ENCODE data around the gene SORCS3. TPM values are rescaled to one million over a fixed set of nuclear protein-coding genes. Genes with fewer than 3 reads are reported as not detected.

Gene SORCS3
- total RNA-seq, 4 donors from 2014 or later = not detected

DNA sequence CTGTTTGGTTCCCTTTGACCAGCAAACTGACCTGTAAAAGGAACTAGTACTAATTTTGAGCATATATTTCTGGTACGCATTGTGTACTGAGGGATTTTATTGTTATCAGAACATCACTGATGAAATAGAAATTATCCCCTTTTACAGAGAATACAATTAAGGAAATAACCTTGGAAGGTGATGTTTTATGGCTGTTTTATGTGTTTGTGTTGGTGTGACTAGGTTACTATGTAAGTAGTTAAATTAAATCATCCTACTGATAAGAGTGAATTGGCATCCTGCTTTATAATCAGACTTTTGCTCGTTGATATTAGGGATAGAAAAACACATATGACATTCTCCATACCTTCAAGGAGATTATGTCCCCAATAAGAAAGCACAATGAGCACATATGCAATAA is 596.6 kb downstream of the SORCS3 start:
- whole genome bisulfite sequencing, 2 donors = 84 to 88% methylated on average over 2 of the region's 2 CpGs

DNA sequence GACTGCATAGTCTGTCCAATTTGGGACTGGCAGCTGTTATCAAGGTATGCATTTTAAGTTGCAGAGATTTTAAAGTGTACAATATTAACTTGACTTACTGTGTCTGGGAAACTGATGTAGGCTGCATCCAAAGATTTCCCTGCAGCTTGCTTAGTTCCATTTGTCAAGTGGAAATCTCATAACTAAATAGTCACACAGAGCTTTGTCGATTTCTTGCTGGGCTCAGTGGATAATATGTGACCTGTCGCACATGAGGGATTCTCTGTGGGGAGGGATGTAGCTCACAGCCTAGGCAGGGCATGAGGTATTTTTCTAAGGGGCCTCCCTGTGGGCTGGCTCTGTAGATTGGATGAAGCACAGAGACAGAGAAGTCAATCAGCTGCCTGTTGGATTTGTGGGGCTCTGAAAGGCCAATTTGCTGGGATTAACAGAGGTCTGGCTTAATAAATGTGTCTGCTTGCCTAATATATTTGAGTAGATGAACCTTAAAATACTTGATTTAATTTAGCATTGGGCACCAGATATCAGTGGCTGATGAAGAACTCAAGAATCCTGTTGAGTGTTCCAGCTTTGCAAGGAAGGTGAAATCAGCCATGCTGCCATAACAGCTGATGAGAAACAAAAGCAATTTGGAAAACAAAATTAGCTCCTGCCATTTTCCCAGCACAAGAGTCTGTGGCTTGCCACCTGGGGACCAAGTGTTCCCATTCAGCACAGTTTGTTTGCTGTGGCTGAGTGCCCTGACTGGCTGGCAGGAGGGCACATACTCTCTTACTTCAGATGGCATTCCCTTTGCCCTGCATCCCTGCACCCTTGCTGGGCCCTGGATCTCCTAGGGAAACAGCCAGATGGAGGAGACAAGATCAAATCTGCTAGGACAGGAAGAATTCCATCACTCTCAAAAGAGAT is 598.5 kb downstream of the SORCS3 start:
- no peak for DNase-seq
- intact Hi-C loops (cut with DNase I) = no loop called here
- WGBS, 2 donors = 57 to 79% methylated on average over 2 of the region's 2 CpGs

More for the DNA sequence above, 596.6 kb downstream of the SORCS3 start:
- Histone ChIP-seq H3K4me1 (no peaks in the 10 kb centered on the region), H3K27me3 (no peaks in the 10 kb centered on the region), H3K4me3 (replicated peaks in 1 of 3) (no peak overlapping the region), H3K27ac (no peak overlapping the region), H3K36me3 (no peaks in the 10 kb centered on the region), H3K9me3 (no peaks in the 10 kb centered on the region)
- no peak for DNase-seq
- TF ChIP-seq CTCF (IDR thresholded peaks at IDR 0.05) (no peak), POLR2A (IDR thresholded peaks at IDR 0.05) (no peak)
- intact Hi-C loops (cut with DNase I) = no loop called here

DNA sequence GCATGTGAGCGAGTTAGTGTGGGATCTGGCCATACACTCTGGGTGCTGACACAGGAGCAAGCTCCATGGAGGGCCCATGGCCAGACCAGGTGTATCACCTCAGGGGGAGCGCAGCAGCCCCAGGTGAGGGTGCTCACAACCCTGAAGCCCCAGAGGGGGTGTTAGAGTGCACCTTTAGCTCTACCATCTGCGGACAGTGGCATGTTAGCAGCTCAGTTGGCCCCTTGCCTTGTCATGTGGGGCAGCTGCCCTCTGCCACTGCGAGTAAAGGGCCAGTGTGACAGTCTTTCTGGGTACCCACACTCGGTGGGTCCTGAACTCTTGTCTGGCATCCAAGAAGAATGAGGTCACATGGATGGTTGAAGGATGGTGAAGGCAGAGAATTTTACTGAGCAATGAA is 600.2 kb downstream of the SORCS3 start:
- no peak overlapping the region for H3K27ac ChIP-seq
- H3K27me3 ChIP-seq = no peaks in the 10 kb centered on the region
- WGBS, 2 donors = 91 to 94% methylated on average over 4 of the region's 5 CpGs
- no peak for TF ChIP-seq POLR2A (IDR thresholded peaks at IDR 0.05)
- no peak for TF ChIP-seq CTCF (IDR thresholded peaks at IDR 0.05)
- no peaks in the 10 kb centered on the region for H3K9me3 ChIP-seq
- intact Hi-C loops (cut with DNase I) = no loop called here
- DNase-seq = no peak
- H3K4me1 ChIP-seq = no peaks in the 10 kb centered on the region
- H3K36me3 ChIP-seq = no peaks in the 10 kb centered on the region
- no peak overlapping the region for H3K4me3 ChIP-seq (replicated peaks in 1 of 3)

More for the DNA sequence above, 598.5 kb downstream of the SORCS3 start:
- H3K36me3 ChIP-seq = no peaks in the 10 kb centered on the region
- no peaks in the 10 kb centered on the region for H3K4me1 ChIP-seq
- TF ChIP-seq CTCF (IDR thresholded peaks at IDR 0.05) (no peak), POLR2A (IDR thresholded peaks at IDR 0.05) (no peak)
- H3K27me3 ChIP-seq = no peaks in the 10 kb centered on the region
- no peak overlapping the region for H3K27ac ChIP-seq
- no peaks in the 10 kb centered on the region for H3K9me3 ChIP-seq
- H3K4me3 ChIP-seq (replicated peaks in 1 of 3) = no peak overlapping the region

DNA sequence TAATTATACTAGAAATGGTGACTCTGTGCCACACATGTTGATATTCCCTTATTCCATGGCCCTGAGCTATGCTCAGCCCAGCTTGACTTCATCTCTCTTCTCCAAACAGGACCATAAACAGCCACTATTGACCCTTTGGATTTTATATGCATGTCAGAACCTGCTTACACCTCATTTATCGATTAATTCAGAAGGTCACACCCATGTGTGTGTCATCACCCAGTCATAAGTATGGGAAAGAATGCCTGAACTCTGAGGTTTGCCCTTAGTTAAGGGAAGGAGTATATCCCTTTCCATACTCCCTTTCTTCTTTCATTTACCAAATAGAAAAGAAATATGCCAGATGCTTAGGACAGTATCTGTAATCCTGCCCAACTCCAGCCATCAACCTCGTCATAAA is 602.3 kb downstream of the SORCS3 start:
- no peak for DNase-seq
- WGBS, 2 donors = 62 to 94% methylated on average over 2 of the region's 2 CpGs
- Histone ChIP-seq H3K4me1 (no peaks in the 10 kb centered on the region), H3K4me3 (replicated peaks in 1 of 3) (no peak overlapping the region), H3K27me3 (no peaks in the 10 kb centered on the region), H3K27ac (no peak overlapping the region), H3K36me3 (no peaks in the 10 kb centered on the region), H3K9me3 (no peaks in the 10 kb centered on the region)
- intact Hi-C loops (cut with DNase I) = no loop called here
- no peak for TF ChIP-seq POLR2A (IDR thresholded peaks at IDR 0.05)
- no peak for TF ChIP-seq CTCF (IDR thresholded peaks at IDR 0.05)

DNA sequence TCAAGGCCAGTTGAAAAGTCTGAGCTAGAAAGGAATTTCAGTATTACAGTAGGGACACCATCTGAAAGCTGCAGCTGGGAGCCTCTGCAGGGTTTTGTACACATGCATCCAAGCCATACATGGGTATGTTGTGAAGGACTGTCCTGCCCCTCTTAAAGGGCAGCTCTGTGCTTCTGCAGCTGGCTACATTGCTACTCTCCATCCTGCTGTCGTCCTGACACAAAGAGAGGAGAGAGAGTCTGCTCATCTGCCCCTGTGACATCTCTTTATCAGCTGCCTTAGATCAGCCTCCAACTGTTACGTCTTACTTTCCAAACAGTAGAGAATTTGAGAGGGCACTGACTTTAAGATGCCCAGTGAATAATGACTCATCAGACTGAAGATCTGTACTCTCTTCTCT is 602.7 kb downstream of the SORCS3 start:
- no peaks in the 10 kb centered on the region for H3K4me1 ChIP-seq
- 44 to 49% methylated on average over 2 of the region's 2 CpGs for WGBS, 2 donors

More for the DNA sequence above, 602.7 kb downstream of the SORCS3 start:
- no peak overlapping the region for H3K4me3 ChIP-seq (replicated peaks in 1 of 3)
- no peaks in the 10 kb centered on the region for H3K27me3 ChIP-seq
- intact Hi-C loops (cut with DNase I) = no loop called here
- no peak overlapping the region for H3K27ac ChIP-seq
- TF ChIP-seq POLR2A (IDR thresholded peaks at IDR 0.05) = no peak
- TF ChIP-seq CTCF (IDR thresholded peaks at IDR 0.05) = no peak
- no peaks in the 10 kb centered on the region for H3K36me3 ChIP-seq
- DNase-seq = no peak
- no peaks in the 10 kb centered on the region for H3K9me3 ChIP-seq
